ENCODE results near the gene METTL24. TPM values are rescaled to one million over a fixed set of nuclear protein-coding genes. Genes with fewer than 3 reads are reported as not detected.

METTL24 gene
- total and polyA plus RNA-seq, 10 of the 15 experiments (the other 5 are each of a cell fraction or from before 2014, with no cell fraction given) = 0.20 TPM; not detected in 9

GRCh38 chr6:110266996-110267395, 91.2 kb downstream of the METTL24 start:
- in situ Hi-C loops (cut with MboI) = no loop called here
- Histone ChIP-seq H3K79me2 (ENCODE audit: control insufficient read depth, insufficient read depth, low read length) (no peaks in the 10 kb centered on the region), H3K27ac (ENCODE audit: control insufficient read depth, insufficient read depth) (no peak overlapping the region), H3K4me2 (ENCODE audit: control insufficient read depth, insufficient read depth) (no peak overlapping the region), H3K4me1 (ENCODE audit: control insufficient read depth, insufficient read depth, low read length) (no peaks in the 10 kb centered on the region), H2AFZ (ENCODE audit: control insufficient read depth, low read depth, low read length) (no peak overlapping the region), H3K4me3 (no peak overlapping the region), H3K9me3 (replicated peaks; ENCODE audit: control insufficient read depth, insufficient read depth, low read length) (no peaks in the 10 kb centered on the region), H4K20me1 (ENCODE audit: control insufficient read depth, insufficient read depth) (no peaks in the 10 kb centered on the region), H3K27me3 (replicated peaks in 1 of 2; ENCODE audit: control insufficient read depth in 2 of 2, insufficient read depth in 2 of 2, low read length in 1 of 2) (no peaks in the 10 kb centered on the region), H3K9ac (ENCODE audit: control insufficient read depth, insufficient read depth, low read length) (no peak overlapping the region), H3K36me3 (ENCODE audit: control insufficient read depth in 2 of 2, insufficient read depth in 2 of 2, low read length in 1 of 2) (no peaks in the 10 kb centered on the region)
- ATAC-seq (no peak), FAIRE-seq (no peak), DNase-seq (ENCODE audit: low read depth, low spot score) (no peak)
- POLR2A ChIA-PET = no interaction called here
- BruUV-seq (replicated peaks) = no TSS peak
- no peak for TF ChIP-seq YBX1 (IDR thresholded peaks at IDR 0.05)
- TF ChIP-seq KDM1A (IDR thresholded peaks at IDR 0.05; ENCODE audit: borderline replicate concordance) = no peak
- no peak for TF ChIP-seq CBFB (IDR thresholded peaks at IDR 0.05; ENCODE audit: low read depth)
- no peak for TF ChIP-seq MLLT1 (IDR thresholded peaks at IDR 0.05)
- TF ChIP-seq POU2F2 (IDR thresholded peaks at IDR 0.05; ENCODE audit: borderline replicate concordance, low read depth, low read length) = no peak
- no peak for TF ChIP-seq CEBPZ (IDR thresholded peaks at IDR 0.05; ENCODE audit: low read depth, low read length)
- no peak for TF ChIP-seq SMAD1 (IDR thresholded peaks at IDR 0.05; ENCODE audit: low read depth, partially characterized antibody)
- TF ChIP-seq ASH2L (IDR thresholded peaks at IDR 0.05; ENCODE audit: borderline replicate concordance, low read depth) = no peak
- TF ChIP-seq SUPT20H (IDR thresholded peaks at IDR 0.05; ENCODE audit: borderline replicate concordance, control insufficient read depth, low read depth, low read length) = no peak
- TF ChIP-seq BRCA1 (IDR thresholded peaks at IDR 0.05; ENCODE audit: low read depth, low read length) = no peak
- TF ChIP-seq SIX5 (IDR thresholded peaks at IDR 0.05; ENCODE audit: low read depth, low read length, severe bottlenecking) = no peak
- SMC1A ChIA-PET (ENCODE audit: uncharacterized antibody, unreplicated experiment) = no interaction called here
- intact Hi-C loops (cut with micrococcal nuclease; ENCODE audit: unreplicated experiment) = no loop called here
- CTCF ChIA-PET = no interaction called here
- RAD21 ChIA-PET (ENCODE audit: unreplicated experiment) = no interaction called here

Data from GM12878 (cell line).